ENCODE data around the gene KANK3. TPM values are rescaled to one million over a fixed set of nuclear protein-coding genes. Genes with fewer than 3 reads are reported as not detected.

Gene KANK3
- polyA plus RNA-seq, 1 donor (not counting 4 experiments of a cell fraction or from before 2014, with no cell fraction given) = 0.16 TPM

DNA sequence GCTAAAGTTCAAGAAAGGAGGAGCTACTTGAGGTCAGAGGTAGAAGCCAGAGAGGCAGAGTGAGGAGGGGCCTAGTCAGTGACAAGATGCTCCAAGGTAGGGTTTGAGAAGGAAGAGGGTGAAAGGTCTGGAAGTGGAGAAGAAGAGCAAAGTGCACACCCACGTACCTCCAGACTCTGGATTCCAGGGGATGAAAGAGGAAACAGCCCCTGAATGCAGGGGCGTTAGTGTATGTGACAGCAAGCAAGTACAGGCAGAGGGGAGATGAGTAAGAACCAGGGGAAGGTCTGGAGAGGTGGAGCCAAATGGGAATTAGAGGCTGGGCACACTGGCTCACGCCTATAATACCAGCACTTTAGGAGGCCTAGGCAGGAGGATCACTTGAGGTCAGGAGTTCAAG, 13.1 kb downstream of the KANK3 start:
- no peak for FAIRE-seq
- peaks cover 8% of the 10 kb centered on the region for H3K4me1 ChIP-seq (ENCODE audit: control insufficient read depth, extremely low read depth, insufficient read depth, low read length)
- no peaks in the 10 kb centered on the region for H3K79me2 ChIP-seq (ENCODE audit: control insufficient read depth, insufficient read depth, low read length)
- dilution Hi-C loops (cut with MboI; ENCODE audit: extremely low pct_ligation_motif_present, low sequenced_read_pairs) = no loop called here
- peaks cover 19% of the 10 kb centered on the region for H3K27me3 ChIP-seq (ENCODE audit: control insufficient read depth, extremely low read depth, insufficient read depth, low read length)
- H3K4me2 ChIP-seq (ENCODE audit: control insufficient read depth, extremely low read depth, insufficient read depth, low read depth, low read length) = no peak overlapping the region
- H3K27ac ChIP-seq (ENCODE audit: control insufficient read depth, insufficient read depth, low read length) = no peak overlapping the region
- no peaks in the 10 kb centered on the region for H3K9me1 ChIP-seq (ENCODE audit: control insufficient read depth, extremely low read depth, insufficient read depth, low read length)
- H3K9ac ChIP-seq (ENCODE audit: control insufficient read depth, extremely low read depth, insufficient read depth, low read length) = no peak overlapping the region
- no peaks in the 10 kb centered on the region for H3K9me3 ChIP-seq (ENCODE audit: control insufficient read depth, low read depth, low read length)
- H4K20me1 ChIP-seq (ENCODE audit: control insufficient read depth, extremely low read depth, insufficient read depth, low read length) = no peaks in the 10 kb centered on the region
- H3K36me3 ChIP-seq (ENCODE audit: control insufficient read depth in 2 of 2, extremely low read depth in 1 of 2, insufficient read depth in 2 of 2, low read length in 2 of 2) = no peaks in the 10 kb centered on the region
- DNase-seq (ENCODE audit: low read depth, low spot score) = no peak
- TF ChIP-seq EZH2 (IDR thresholded peaks at IDR 0.05; ENCODE audit: low read length) = no peak
- TF ChIP-seq, protein P1, sequence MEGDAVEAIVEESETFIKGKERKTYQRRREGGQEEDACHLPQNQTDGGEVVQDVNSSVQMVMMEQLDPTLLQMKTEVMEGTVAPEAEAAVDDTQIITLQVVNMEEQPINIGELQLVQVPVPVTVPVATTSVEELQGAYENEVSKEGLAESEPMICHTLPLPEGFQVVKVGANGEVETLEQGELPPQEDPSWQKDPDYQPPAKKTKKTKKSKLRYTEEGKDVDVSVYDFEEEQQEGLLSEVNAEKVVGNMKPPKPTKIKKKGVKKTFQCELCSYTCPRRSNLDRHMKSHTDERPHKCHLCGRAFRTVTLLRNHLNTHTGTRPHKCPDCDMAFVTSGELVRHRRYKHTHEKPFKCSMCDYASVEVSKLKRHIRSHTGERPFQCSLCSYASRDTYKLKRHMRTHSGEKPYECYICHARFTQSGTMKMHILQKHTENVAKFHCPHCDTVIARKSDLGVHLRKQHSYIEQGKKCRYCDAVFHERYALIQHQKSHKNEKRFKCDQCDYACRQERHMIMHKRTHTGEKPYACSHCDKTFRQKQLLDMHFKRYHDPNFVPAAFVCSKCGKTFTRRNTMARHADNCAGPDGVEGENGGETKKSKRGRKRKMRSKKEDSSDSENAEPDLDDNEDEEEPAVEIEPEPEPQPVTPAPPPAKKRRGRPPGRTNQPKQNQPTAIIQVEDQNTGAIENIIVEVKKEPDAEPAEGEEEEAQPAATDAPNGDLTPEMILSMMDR (optimal IDR thresholded peaks at IDR 0.05 in 1 of 3, IDR thresholded peaks at IDR 0.05 in 1 of 3, conservative IDR thresholded peaks at IDR 0.05 in 1 of 3; ENCODE audit: extremely low read depth in 1 of 3, insufficient read depth in 2 of 3, low read length in 3 of 3) = no peak
- H2AFZ ChIP-seq (ENCODE audit: control insufficient read depth, low read length) = no peak overlapping the region
- no peak overlapping the region for H3K4me3 ChIP-seq (ENCODE audit: control insufficient read depth in 2 of 3, extremely low read depth in 1 of 3, insufficient read depth in 2 of 3, low read depth in 1 of 3, low read length in 3 of 3)

- TF ChIP-seq, protein P1 (optimal IDR thresholded peaks at IDR 0.05 in 1 of 3, IDR thresholded peaks at IDR 0.05 in 1 of 3, conservative IDR thresholded peaks at IDR 0.05 in 1 of 3; ENCODE audit: extremely low read depth in 1 of 3, insufficient read depth in 2 of 3, low read length in 3 of 3) = no peak
- TF ChIP-seq EZH2 (IDR thresholded peaks at IDR 0.05; ENCODE audit: low read length) = no peak
- dilution Hi-C loops (cut with MboI; ENCODE audit: extremely low pct_ligation_motif_present, low sequenced_read_pairs) = no loop called here
Measured at GRCh38 chr19:8325454-8325853, 17.6 kb downstream of the KANK3 start.

More at GRCh38 chr19:8325454-8325853, 17.6 kb downstream of the KANK3 start:
- Histone ChIP-seq H2AFZ (ENCODE audit: control insufficient read depth, low read length) (no peak overlapping the region), H3K79me2 (ENCODE audit: control insufficient read depth, insufficient read depth, low read length) (peaks cover 30% of the 10 kb centered on the region), H3K27me3 (ENCODE audit: control insufficient read depth, extremely low read depth, insufficient read depth, low read length) (no peaks in the 10 kb centered on the region), H3K4me3 (ENCODE audit: control insufficient read depth in 2 of 3, extremely low read depth in 1 of 3, insufficient read depth in 2 of 3, low read depth in 1 of 3, low read length in 3 of 3) (no peak overlapping the region), H3K9me3 (ENCODE audit: control insufficient read depth, low read depth, low read length) (no peaks in the 10 kb centered on the region), H3K4me2 (ENCODE audit: control insufficient read depth, extremely low read depth, insufficient read depth, low read depth, low read length) (no peak overlapping the region), H3K27ac (ENCODE audit: control insufficient read depth, insufficient read depth, low read length) (no peak overlapping the region), H3K4me1 (ENCODE audit: control insufficient read depth, extremely low read depth, insufficient read depth, low read length) (peaks cover 13% of the 10 kb centered on the region), H3K9ac (ENCODE audit: control insufficient read depth, extremely low read depth, insufficient read depth, low read length) (no peak overlapping the region), H3K36me3 (ENCODE audit: control insufficient read depth in 2 of 2, extremely low read depth in 1 of 2, insufficient read depth in 2 of 2, low read length in 2 of 2) (peaks cover 7 to 17% of the 10 kb centered on the region in 2 experiments), H4K20me1 (ENCODE audit: control insufficient read depth, extremely low read depth, insufficient read depth, low read length) (peaks cover 10% of the 10 kb centered on the region), H3K9me1 (ENCODE audit: control insufficient read depth, extremely low read depth, insufficient read depth, low read length) (no peaks in the 10 kb centered on the region)
- DNase-seq (ENCODE audit: low read depth, low spot score) = no peak
- no peak for FAIRE-seq

Data from keratinocyte (primary cell).